Stimulated activated memory B cell treated with anti-CD40 and anti-IgM and Interleukin-4, amounts not matched to agents 10 μg/mL and 1 μg/mL and 100 μg/mL, for 72 hours (primary cell): ENCODE data around the gene CTIF.
A peak's percentile ranks its signal among the peaks of the same experiment; 100 is the strongest.

Experiments used
- ATAC-seq: fragments of 150-1000 bp; cut with Tn5 transposase; 2 replicates; pipeline ENCODE4 v1.10.0; 2021
- H3K27ac Mint-ChIP-seq: one replicate; pipeline ENCODE4 v1.8.0; 2022; ENCODE audit warnings: mild to moderate bottlenecking, mixed read lengths
- H3K27me3 Mint-ChIP-seq: one replicate; pipeline ENCODE4 v1.8.0; 2022; ENCODE audit warnings: mixed read lengths
- H3K36me3 Mint-ChIP-seq: one replicate; pipeline ENCODE4 v1.8.0; 2022; ENCODE audit warnings: mixed read lengths
- H3K4me1 Mint-ChIP-seq: one replicate; pipeline ENCODE4 v1.8.0; 2022; ENCODE audit warnings: mixed read lengths
- H3K4me3 Mint-ChIP-seq: one replicate; pipeline ENCODE4 v1.8.0; 2022; ENCODE audit warnings: mild to moderate bottlenecking, moderate library complexity, mixed read lengths
- H3K9me3 Mint-ChIP-seq: one replicate; pipeline ENCODE4 v1.8.0; 2022; ENCODE audit warnings: mixed read lengths

Gene CTIF

DNA sequence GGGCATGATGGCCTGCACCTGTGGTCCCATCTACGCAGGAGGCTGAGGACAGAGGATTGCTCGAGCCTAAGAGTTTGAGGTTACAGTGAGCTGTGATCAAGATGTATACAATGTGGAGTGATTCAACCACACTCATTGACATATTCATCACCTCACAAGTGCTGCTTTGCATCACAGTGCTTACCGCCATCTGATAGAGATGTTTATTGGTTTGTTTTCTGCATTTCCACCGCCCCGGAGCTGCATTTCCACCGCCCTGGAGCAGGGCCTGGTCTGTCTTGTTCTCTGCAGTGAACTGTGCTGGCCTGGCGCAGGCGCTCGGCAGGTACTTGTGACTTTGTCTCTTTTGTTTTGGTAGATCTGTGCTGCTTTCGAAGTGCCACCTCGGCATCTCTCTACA is 315.9 kb downstream of the CTIF start:
- peak overlapping the region; percentile 14 for H3K27ac Mint-ChIP-seq
- H3K4me1 Mint-ChIP-seq, result peaks cover 17% of the 10 kb centered on the region
- no peak for ATAC-seq
- H3K4me3 Mint-ChIP-seq, result no peak overlapping the region
- H3K36me3 Mint-ChIP-seq, result no peaks in the 10 kb centered on the region
- H3K27me3 Mint-ChIP-seq, result no peaks in the 10 kb centered on the region
- H3K9me3 Mint-ChIP-seq, result no peaks in the 10 kb centered on the region

DNA sequence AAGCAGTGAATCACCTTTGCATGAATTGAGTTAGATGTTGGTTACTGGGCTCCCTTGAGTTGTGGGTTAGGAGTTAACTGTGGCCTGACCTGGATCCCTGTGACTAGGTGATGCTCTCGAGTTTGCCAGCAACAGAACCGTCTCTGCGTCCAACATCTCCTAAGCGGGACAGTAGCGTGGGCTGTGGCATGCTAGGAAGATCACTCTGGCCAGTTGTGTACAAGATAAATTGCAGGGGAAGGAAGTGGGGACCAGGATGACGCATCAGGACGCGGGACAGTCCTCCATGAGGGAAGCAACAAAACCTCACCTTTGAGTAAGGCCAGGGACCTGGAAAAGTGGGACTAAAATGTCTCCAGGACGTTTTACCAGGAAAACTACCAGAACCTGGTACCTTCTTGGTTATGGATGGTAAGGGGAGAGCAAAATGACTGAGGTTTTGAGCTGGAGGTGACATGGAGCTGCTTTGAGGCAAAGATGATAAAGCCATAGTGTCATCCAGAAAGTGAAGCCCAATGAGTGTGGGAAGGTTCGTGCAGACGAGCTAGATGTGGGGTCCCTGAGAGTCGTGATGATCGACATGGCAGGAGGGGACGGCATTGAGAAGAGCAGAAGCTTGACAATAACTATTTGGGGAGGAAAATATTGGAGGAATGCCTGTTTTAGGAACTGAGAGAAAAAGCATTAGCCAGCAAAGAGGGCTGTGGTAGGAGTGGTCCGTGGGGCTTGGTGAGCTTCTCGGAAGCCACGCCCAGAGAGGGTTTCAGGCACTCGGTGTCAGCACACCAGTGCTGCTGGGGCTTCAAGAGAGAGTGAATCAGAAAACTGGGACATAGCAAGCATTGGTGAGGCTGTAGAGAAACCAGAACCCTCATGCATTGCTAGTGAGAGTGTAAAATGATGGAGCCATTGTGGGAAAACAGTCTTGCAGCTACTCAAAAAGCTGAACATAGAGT is 316.9 kb downstream of the CTIF start:
- peak overlapping the region; percentile 14 for H3K27ac Mint-ChIP-seq
- H3K9me3 Mint-ChIP-seq, result no peaks in the 10 kb centered on the region
- no peak for ATAC-seq
- H3K4me1 Mint-ChIP-seq, result peaks cover 17% of the 10 kb centered on the region
- H3K36me3 Mint-ChIP-seq, result no peaks in the 10 kb centered on the region
- H3K4me3 Mint-ChIP-seq, result no peak overlapping the region
- H3K27me3 Mint-ChIP-seq, result no peaks in the 10 kb centered on the region

- H3K27ac Mint-ChIP-seq, result no peak overlapping the region
- H3K27me3 Mint-ChIP-seq, result no peaks in the 10 kb centered on the region
- peaks cover 8% of the 10 kb centered on the region for H3K4me1 Mint-ChIP-seq
- H3K9me3 Mint-ChIP-seq, result no peaks in the 10 kb centered on the region
- no peak overlapping the region for H3K4me3 Mint-ChIP-seq
- H3K36me3 Mint-ChIP-seq, result no peaks in the 10 kb centered on the region
- no peak for ATAC-seq
These were observed 318.3 kb downstream of the CTIF start for GRCh38 chr18:48857023-48857694.

GRCh38 chr18:48858676-48859075 is 319.8 kb downstream of the CTIF start:
- H3K4me1 Mint-ChIP-seq, result peaks cover 12% of the 10 kb centered on the region
- no peak overlapping the region for H3K4me3 Mint-ChIP-seq
- H3K27ac Mint-ChIP-seq, result no peak overlapping the region
- H3K36me3 Mint-ChIP-seq, result peaks cover 2% of the 10 kb centered on the region
- no peaks in the 10 kb centered on the region for H3K27me3 Mint-ChIP-seq
- peaks cover 2% of the 10 kb centered on the region for H3K9me3 Mint-ChIP-seq
- no peak for ATAC-seq

- Mint-ChIP-seq H3K4me3 (no peak overlapping the region), H3K9me3 (peaks cover 3% of the 10 kb centered on the region)
These were observed 320.8 kb downstream of the CTIF start for GRCh38 chr18:48859311-48860268.

DNA sequence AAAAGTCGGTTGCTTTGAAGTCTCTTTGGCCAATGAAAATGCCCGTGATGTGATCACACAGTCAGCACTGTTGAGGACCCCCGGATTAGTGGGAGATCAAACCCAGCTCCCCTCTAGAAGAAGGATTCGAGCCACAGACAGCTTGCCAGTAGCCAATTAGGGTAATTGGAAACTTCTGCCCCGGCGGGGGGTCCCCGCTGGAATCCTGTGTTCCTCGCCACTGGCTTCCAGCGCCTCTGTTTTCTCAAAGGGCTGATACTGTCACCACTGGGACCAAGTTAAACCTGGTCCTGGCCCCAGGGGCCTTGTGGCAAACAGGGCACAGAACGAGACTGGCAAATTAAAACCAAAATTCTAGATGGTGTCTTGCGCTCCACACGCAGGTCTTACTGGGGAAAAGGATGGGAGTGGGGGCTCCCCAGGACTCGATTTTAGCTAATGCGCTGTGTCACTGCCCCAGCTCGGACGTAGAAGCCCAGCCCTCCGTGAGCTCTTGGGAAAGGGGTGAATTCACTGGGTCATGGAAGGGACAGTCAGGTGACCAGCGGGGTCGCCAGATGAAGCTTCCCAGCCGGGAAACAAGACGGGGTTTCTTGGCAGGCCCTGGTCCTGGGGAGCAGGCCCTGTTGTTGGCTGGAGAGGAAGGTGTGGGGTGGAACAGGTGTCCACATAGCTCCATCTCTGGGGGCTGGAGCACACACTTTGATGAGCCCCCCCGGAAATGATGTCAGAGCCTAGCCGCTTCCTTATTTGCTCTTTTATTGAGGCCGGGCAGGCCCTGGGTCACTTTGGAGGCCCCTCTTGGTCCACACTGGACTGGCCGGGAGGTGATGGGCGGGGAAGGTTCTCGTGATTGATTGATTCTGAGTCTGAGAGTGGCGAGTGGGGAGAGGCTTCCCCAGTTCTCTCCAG is 321.7 kb downstream of the CTIF start:
- no peak overlapping the region for H3K27ac Mint-ChIP-seq
- peaks cover 4% of the 10 kb centered on the region for H3K36me3 Mint-ChIP-seq
- H3K4me3 Mint-ChIP-seq, result no peak overlapping the region
- H3K9me3 Mint-ChIP-seq, result peaks cover 3% of the 10 kb centered on the region
- H3K27me3 Mint-ChIP-seq, result no peaks in the 10 kb centered on the region
- ATAC-seq, result no peak
- H3K4me1 Mint-ChIP-seq, result peaks cover 13% of the 10 kb centered on the region

More at GRCh38 chr18:48859311-48860268, 320.8 kb downstream of the CTIF start:
- Mint-ChIP-seq H3K4me1 (peaks cover 15% of the 10 kb centered on the region), H3K36me3 (peaks cover 4% of the 10 kb centered on the region), H3K27ac (no peak overlapping the region), H3K27me3 (no peaks in the 10 kb centered on the region)
- no peak for ATAC-seq

- peaks cover 7% of the 10 kb centered on the region for H3K4me1 Mint-ChIP-seq
- no peak overlapping the region for H3K4me3 Mint-ChIP-seq
- H3K27me3 Mint-ChIP-seq, result no peaks in the 10 kb centered on the region
- peaks cover 4% of the 10 kb centered on the region for H3K36me3 Mint-ChIP-seq
- ATAC-seq, result no peak
- H3K27ac Mint-ChIP-seq, result no peak overlapping the region
- H3K9me3 Mint-ChIP-seq, result peaks cover 3% of the 10 kb centered on the region
These were observed 322.4 kb downstream of the CTIF start for GRCh38 chr18:48861181-48861708.

GRCh38 chr18:48862132-48862531 is 323.3 kb downstream of the CTIF start:
- H3K4me3 Mint-ChIP-seq, result no peak overlapping the region
- peaks cover 4% of the 10 kb centered on the region for H3K36me3 Mint-ChIP-seq
- H3K9me3 Mint-ChIP-seq, result peaks cover 3% of the 10 kb centered on the region
- H3K4me1 Mint-ChIP-seq, result peaks cover 7% of the 10 kb centered on the region
- H3K27me3 Mint-ChIP-seq, result no peaks in the 10 kb centered on the region
- no peak for ATAC-seq
- no peak overlapping the region for H3K27ac Mint-ChIP-seq

DNA sequence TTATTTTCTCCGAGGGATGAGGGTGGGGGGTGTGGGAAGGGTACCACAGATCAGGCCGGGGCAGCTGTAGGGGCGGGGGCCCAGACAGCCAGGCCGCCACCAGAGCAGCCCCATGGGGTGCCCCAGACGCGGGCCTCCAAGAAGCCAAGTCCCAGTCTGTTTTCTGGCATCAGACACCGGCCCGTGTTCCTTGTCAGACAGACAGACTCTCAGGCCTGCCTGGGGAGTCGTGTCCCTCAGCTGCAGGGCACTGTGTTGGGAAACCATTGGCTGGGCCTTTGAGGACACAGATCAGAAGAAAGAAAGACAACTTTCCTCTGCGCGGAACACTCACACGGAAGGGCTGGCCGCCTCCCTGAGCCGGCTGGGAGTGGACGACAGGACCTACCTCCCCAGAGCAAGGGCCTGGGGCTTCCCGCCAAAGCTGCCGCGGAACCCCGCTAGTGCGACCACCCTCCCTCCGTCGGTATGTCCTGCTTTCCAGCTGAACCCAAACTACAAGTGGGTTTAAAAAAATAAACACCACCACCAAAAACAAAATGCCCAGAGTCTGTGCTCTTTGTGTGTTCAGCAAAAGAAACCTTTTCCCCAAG is 323.9 kb downstream of the CTIF start:
- peak; percentile 59 for ATAC-seq
- Mint-ChIP-seq H3K9me3 (peaks cover 3% of the 10 kb centered on the region), H3K27ac (no peak overlapping the region), H3K27me3 (no peaks in the 10 kb centered on the region), H3K4me3 (no peak overlapping the region), H3K4me1 (peaks cover 7% of the 10 kb centered on the region), H3K36me3 (peaks cover 4% of the 10 kb centered on the region)

DNA sequence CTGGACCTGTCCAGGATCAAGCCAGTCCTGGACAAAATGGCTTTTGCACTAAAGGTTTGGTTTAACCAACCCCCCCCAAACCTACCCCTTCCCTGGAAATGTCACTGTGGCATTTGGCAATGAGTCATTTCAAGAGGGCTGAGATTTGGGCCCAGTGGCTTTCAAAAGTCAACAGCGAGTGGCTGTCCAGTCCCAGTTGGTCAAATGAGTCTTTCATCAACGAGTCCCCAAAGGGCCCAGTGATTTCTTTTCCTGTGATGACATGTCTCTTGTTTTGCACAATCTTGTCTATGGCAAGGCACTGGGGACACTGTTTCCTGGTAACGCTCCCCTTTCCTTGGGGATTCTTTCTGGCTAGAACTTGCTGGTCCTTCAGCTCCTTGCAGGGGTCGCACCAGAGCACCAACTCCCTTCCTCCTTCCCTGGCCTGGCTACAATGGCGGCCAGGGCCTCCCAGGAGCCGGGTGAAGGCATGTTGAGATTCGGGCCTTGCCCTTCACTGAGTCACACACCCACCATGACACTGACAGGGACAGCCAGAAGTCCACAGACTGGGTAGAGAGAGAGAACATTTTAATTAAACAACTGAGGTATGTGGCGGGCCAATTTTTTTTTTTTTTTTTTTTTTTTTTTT is 324.7 kb downstream of the CTIF start:
- Mint-ChIP-seq H3K27me3 (no peaks in the 10 kb centered on the region), H3K36me3 (peaks cover 4% of the 10 kb centered on the region), H3K9me3 (peaks cover 3% of the 10 kb centered on the region), H3K4me3 (peak overlapping the region; percentile 21), H3K4me1 (peaks cover 14% of the 10 kb centered on the region), H3K27ac (peak overlapping the region; percentile 66)
- ATAC-seq, result no peak

GRCh38 chr18:48864876-48865275 is 326.0 kb downstream of the CTIF start:
- peaks cover 3% of the 10 kb centered on the region for H3K9me3 Mint-ChIP-seq
- H3K36me3 Mint-ChIP-seq, result peaks cover 4% of the 10 kb centered on the region
- peaks cover 27% of the 10 kb centered on the region for H3K4me1 Mint-ChIP-seq
- no peak for ATAC-seq
- H3K27me3 Mint-ChIP-seq, result no peaks in the 10 kb centered on the region
- no peak overlapping the region for H3K4me3 Mint-ChIP-seq
- no peak overlapping the region for H3K27ac Mint-ChIP-seq

DNA sequence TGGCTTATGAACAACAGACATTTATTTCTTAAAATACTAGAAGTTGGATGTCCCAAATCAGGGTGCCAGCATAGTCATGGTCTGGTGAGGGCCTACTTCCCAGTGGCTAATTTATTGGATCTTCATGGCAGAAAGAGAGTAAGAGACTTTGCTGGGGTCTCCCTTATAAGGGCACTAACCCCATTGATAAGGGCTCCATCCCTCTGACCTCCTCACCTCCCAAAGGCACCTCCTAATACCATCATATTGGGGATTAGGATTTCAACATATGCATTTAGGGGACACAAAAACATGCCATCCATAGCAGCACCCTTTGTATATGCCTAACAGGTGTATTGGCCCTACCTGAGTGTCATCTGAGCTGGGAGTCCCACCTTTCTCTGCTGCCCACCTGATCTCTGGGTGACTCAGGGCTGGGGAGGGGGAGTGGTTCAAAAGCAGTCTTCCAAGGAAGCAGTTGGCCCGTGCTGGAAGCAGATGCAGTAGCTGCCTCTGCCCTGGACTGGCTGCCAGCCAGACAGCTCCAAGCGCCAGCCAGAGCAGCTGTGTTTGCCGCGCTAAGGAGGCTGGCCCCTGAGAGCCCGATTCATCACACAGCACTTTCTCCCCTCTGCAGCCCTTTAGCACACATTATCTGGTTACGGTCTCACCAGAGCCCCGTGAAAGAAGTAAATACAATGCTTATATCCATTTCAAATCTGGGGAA is 327.4 kb downstream of the CTIF start:
- no peak for ATAC-seq
- H3K4me1 Mint-ChIP-seq, result peaks cover 28% of the 10 kb centered on the region
- H3K27me3 Mint-ChIP-seq, result no peaks in the 10 kb centered on the region
- H3K4me3 Mint-ChIP-seq, result no peak overlapping the region
- no peak overlapping the region for H3K27ac Mint-ChIP-seq
- peaks cover 4% of the 10 kb centered on the region for H3K36me3 Mint-ChIP-seq
- peaks cover 3% of the 10 kb centered on the region for H3K9me3 Mint-ChIP-seq

GRCh38 chr18:48866856-48867255 is 328.0 kb downstream of the CTIF start:
- no peak overlapping the region for H3K27ac Mint-ChIP-seq

More at GRCh38 chr18:48866856-48867255, 328.0 kb downstream of the CTIF start:
- Mint-ChIP-seq H3K4me3 (no peak overlapping the region), H3K36me3 (peaks cover 4% of the 10 kb centered on the region), H3K27me3 (no peaks in the 10 kb centered on the region), H3K4me1 (peaks cover 28% of the 10 kb centered on the region), H3K9me3 (peaks cover 3% of the 10 kb centered on the region)
- ATAC-seq, result no peak
